CD4-positive, alpha-beta T cell (primary cell): ENCODE results near the gene PDF. TPM values are rescaled to one million over a fixed set of nuclear protein-coding genes. Genes with fewer than 3 reads are reported as not detected.

Source experiments
- ATAC-seq: fragments of 200-7000 bp; cut with Tn5 transposase; one replicate; pipeline ENCODE4 v1.10.0; 2022; ENCODE audit warnings: mild to moderate bottlenecking; ENCODE audit not compliant: poor library complexity
- CTCF ChIA-PET: fragments of 350-600 bp; sonication (Branson Sonifier 250); formaldehyde crosslinking; loops from one replicate; lab custom pipeline; 2021; ENCODE audit warnings: antibody characterized with exemption, inconsistent platforms; lab: Charles Lee
- POLR2A ChIA-PET: fragments of 350-600 bp; sonication (Branson Sonifier 250); formaldehyde crosslinking; loops from one replicate; lab custom pipeline; 2021; ENCODE audit warnings: antibody characterized with exemption, inconsistent platforms; lab: Charles Lee
- DNase-seq, 14 experiments: peaks; one replicate each; pipeline ENCODE4 v3.0.0-alpha.2; 2013 to 2020; ENCODE audit warnings: mixed read lengths in 2 of 14
- H3K27ac ChIP-seq, 2 donors: one replicate each; pipeline versions ENCODE4 v1.5.1 to v1.7.0; 2013; ENCODE audit warnings: low read length in 2 of 2, low read depth in 1 of 2, mild to moderate bottlenecking in 1 of 2
- H3K27me3 ChIP-seq, 2 experiments: 1 replicate in 1 of 2; 2 replicates in 1 of 2; pipeline versions ENCODE4 v1.6.1 to v1.7.0; 2013; ENCODE audit warnings: low read length in 2 of 2, control low read depth in 1 of 2, mild to moderate bottlenecking in 1 of 2, moderate library complexity in 1 of 2; ENCODE audit not compliant: insufficient read depth in 2 of 2, control insufficient read depth in 1 of 2
- H3K36me3 ChIP-seq: one replicate; pipeline ENCODE4 v1.6.1; 2013; ENCODE audit warnings: low read length, control low read depth; ENCODE audit not compliant: insufficient read depth
- H3K4me1 ChIP-seq: one replicate; pipeline ENCODE4 v1.6.1; 2013; ENCODE audit warnings: low read length, control low read depth; ENCODE audit not compliant: insufficient read depth
- H3K4me3 ChIP-seq: one replicate; pipeline ENCODE4 v1.5.1; 2013; ENCODE audit warnings: mild to moderate bottlenecking, low read length, moderate library complexity
- H3K9me3 ChIP-seq, 2 experiments: 1 replicate in 1 of 2; 2 replicates in 1 of 2; pipeline versions ENCODE4 v1.6.1 to v1.7.0; 2013; ENCODE audit warnings: low read length in 2 of 2, mild to moderate bottlenecking in 2 of 2, control low read depth in 1 of 2, moderate library complexity in 1 of 2; ENCODE audit not compliant: control insufficient read depth in 1 of 2, insufficient read depth in 1 of 2
- H3K27ac Mint-ChIP-seq: one replicate; pipeline ENCODE4 v1.8.0; 2020; ENCODE audit warnings: mixed read lengths
- H3K27me3 Mint-ChIP-seq: one replicate; pipeline ENCODE4 v1.8.0; 2021; ENCODE audit warnings: mixed read lengths
- H3K36me3 Mint-ChIP-seq: one replicate; pipeline ENCODE4 v1.8.0; 2021; ENCODE audit warnings: low read depth, mixed read lengths
- H3K4me1 Mint-ChIP-seq: one replicate; pipeline ENCODE4 v1.8.0; 2021; ENCODE audit warnings: low read depth, mixed read lengths
- H3K4me3 Mint-ChIP-seq: one replicate; pipeline ENCODE4 v1.8.0; 2020; ENCODE audit warnings: mild to moderate bottlenecking, mixed read lengths
- H3K9me3 Mint-ChIP-seq: one replicate; pipeline ENCODE4 v1.8.0; 2020; ENCODE audit warnings: mixed read lengths
- CTCF ChIP-seq: fragments of 200-600 bp; IDR thresholded peaks from one replicate; pipeline ENCODE4 v1.8.0; 2022; ENCODE audit warnings: antibody characterized with exemption, mild to moderate bottlenecking
- intact Hi-C, 2 experiments: fragments of 100-400 bp; cut with DNase I in 1 of 2; cut with micrococcal nuclease in 1 of 2; formaldehyde crosslinking; loops; one replicate each; pipeline versions ENCODE4 v1.15.1 to v1.9.0; 2023 to 2025; cut with DNase I, micrococcal nuclease
- total RNA-seq, 174 experiments: library from RNA in 2 of 174; stranded (reverse) in 2 of 174; gene quantifications; one replicate each; pipeline ENCODE4 v1.2.3 and lab custom pipeline; 2021 to 2026

PDF gene
- total RNA-seq, 2 experiments from 2014 or later: 2.8 to 2.9 TPM

- intact Hi-C loops: loop anchor here (1.0 to 10.0 kb wide), 6 partner anchors 8 to 1186 kb away; partner anchors contain the start of genes PDF (in 2 of the 2), VPS4A (in 2 of the 2), CHTF8 (in 1 of the 2) and COG4 (in 1 of the 2)
- Mint-ChIP-seq H3K36me3 (peaks cover 66% of the 10 kb centered on the region), H3K4me1 (peaks cover 65% of the 10 kb centered on the region), H3K4me3 (peak overlapping the region; percentile 96), H3K9me3 (no peaks in the 10 kb centered on the region), H3K27me3 (no peaks in the 10 kb centered on the region), H3K27ac (peak overlapping the region; percentile 90)
- TF ChIP-seq CTCF: no peak
- Histone ChIP-seq H3K4me1 (peaks cover 31% of the 10 kb centered on the region), H3K27ac (peak overlapping the region; percentile 76 to 80), H3K4me3 (peak overlapping the region; percentile 63), H3K27me3 (no peaks in the 10 kb centered on the region), H3K9me3 (no peaks in the 10 kb centered on the region), H3K36me3 (peaks cover 56% of the 10 kb centered on the region)
- DNase-seq: no peak
- no peak for ATAC-seq
- ChIA-PET CTCF (interaction anchor here (0.6 to 1.3 kb wide), 4 partner anchors 8 to 104 kb away, joined by 3 to 6 read pairs (median 4); partner anchors contain the start of gene PDF), POLR2A (interaction anchor here (0.7 to 3.3 kb wide), 7 partner anchors 10 to 415 kb away, joined by 3 to 70 read pairs (median 3); partner anchors contain the start of genes PDF and SNTB2)
These were observed 8.3 kb upstream of the PDF start for GRCh38 chr16:69338557-69339288.

- H3K27ac ChIP-seq: no peak overlapping the region
- peak overlapping the region; percentile 2 for H3K4me3 Mint-ChIP-seq
- H3K4me1 Mint-ChIP-seq: peaks cover 53% of the 10 kb centered on the region
- H3K36me3 ChIP-seq: peaks cover 46% of the 10 kb centered on the region
- intact Hi-C loops: loop anchor here (10.0 kb wide), 3 partner anchors 50 to 1190 kb away; partner anchors contain the start of genes COG4 (in 1 of the 2), EXOSC6 (in 1 of the 2), SF3B3 (in 1 of the 2) and TERF2 (in 1 of the 2)
- H3K4me3 ChIP-seq: no peak overlapping the region
- H3K27me3 Mint-ChIP-seq: no peaks in the 10 kb centered on the region
- DNase-seq (no peak), ATAC-seq (no peak)
- H3K27ac Mint-ChIP-seq: no peak overlapping the region
- H3K27me3 ChIP-seq: no peaks in the 10 kb centered on the region
- no peaks in the 10 kb centered on the region for H3K9me3 Mint-ChIP-seq
- peaks cover 46% of the 10 kb centered on the region for H3K36me3 Mint-ChIP-seq
- H3K4me1 ChIP-seq: peaks cover 27% of the 10 kb centered on the region
- CTCF ChIA-PET: no interaction called here
- POLR2A ChIA-PET: no interaction called here
- TF ChIP-seq CTCF: no peak
- no peaks in the 10 kb centered on the region for H3K9me3 ChIP-seq
These were observed 4.3 kb upstream of the PDF start for GRCh38 chr16:69334696-69335095.

GRCh38 chr16:69329369-69330285 lies 761 bp downstream of the PDF start:
- Mint-ChIP-seq H3K9me3 (no peaks in the 10 kb centered on the region), H3K36me3 (peaks cover 65% of the 10 kb centered on the region), H3K27ac (peak overlapping the region; percentile 72), H3K27me3 (no peaks in the 10 kb centered on the region), H3K4me3 (peak overlapping the region; percentile 82), H3K4me1 (peaks cover 48% of the 10 kb centered on the region)
- no peak for TF ChIP-seq CTCF
- Histone ChIP-seq H3K4me1 (peaks cover 49% of the 10 kb centered on the region), H3K27me3 (no peaks in the 10 kb centered on the region), H3K4me3 (peak overlapping the region; percentile 61), H3K9me3 (no peaks in the 10 kb centered on the region), H3K27ac (peak overlapping the region in 1 of 2 donors; percentile 86), H3K36me3 (peaks cover 52% of the 10 kb centered on the region)
- POLR2A ChIA-PET: interaction anchor here (1.0 to 5.1 kb wide), 10 partner anchors 10 to 196 kb away, joined by 3 to 70 read pairs (median 6); partner anchors contain the start of genes COG8, CYB5B, NIP7 and TERF2
- intact Hi-C loops: loop anchor here (1.0 to 10.0 kb wide), 5 partner anchors 10 to 1195 kb away; partner anchors contain the start of genes COG8 (in 2 of the 2), NIP7 (in 2 of the 2), COG4 (in 1 of the 2) and EXOSC6 (in 1 of the 2)
- peak; percentile 66 for ATAC-seq
- CTCF ChIA-PET: interaction anchor here (1.5 kb wide), 1 partner anchor 9 kb away, joined by 6 read pairs; no protein-coding TSS in a partner anchor
- peak in 12 of 14 experiments; percentile 26 to 77 (median 44) for DNase-seq
